ENCODE measurements around the gene ITPRID2.

Gene ITPRID2

DNA sequence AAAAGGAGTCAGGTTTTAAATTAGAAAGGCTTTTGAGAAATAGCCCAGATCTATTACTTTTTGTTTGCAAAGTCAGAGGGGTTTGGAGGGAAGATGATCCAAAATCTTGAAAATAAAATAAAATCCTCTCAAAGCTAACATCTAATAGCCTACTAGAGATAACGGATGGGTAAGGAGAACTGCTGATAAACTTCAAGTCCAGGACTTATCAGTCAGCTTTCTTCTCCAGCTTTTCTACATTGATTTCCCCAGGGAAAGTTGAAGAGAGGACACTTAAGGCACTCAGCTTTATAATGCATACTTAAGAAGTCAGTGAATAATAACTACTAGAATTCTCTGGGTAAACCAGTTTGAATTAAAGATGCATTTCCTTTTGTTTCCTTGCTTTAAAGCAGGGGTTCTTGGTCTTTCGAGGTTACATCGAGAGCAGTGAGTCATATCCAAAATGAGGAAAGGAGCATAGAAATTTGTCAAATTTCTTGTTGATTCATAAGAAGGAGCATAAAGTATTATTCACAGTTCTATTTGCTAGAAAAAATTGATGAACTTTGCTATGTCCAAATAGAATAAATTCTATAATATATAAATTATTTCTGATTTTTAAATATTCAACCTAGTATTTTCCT is 43.2 kb upstream of the ITPRID2 start:
- in situ Hi-C loops (cut with MboI; ENCODE audit: low sequenced_read_pairs, unreplicated experiment) = no loop called here
- no peak for TF ChIP-seq CTCF (IDR thresholded peaks at IDR 0.05; ENCODE audit: borderline replicate concordance, control extremely low read depth, extremely low read depth, insufficient read depth, missing control alignments)
- no peak for DNase-seq (ENCODE audit: low spot score)

GRCh38 chr2:181849601-181850000 is 41.9 kb upstream of the ITPRID2 start:
- in situ Hi-C loops (cut with MboI; ENCODE audit: low sequenced_read_pairs, unreplicated experiment) = no loop called here
- no peak for DNase-seq (ENCODE audit: low spot score)
- TF ChIP-seq CTCF (IDR thresholded peaks at IDR 0.05; ENCODE audit: borderline replicate concordance, control extremely low read depth, extremely low read depth, insufficient read depth, missing control alignments) = no peak

GRCh38 chr2:181850936-181851560 is 40.5 kb upstream of the ITPRID2 start:
- no peak for DNase-seq (ENCODE audit: low spot score)
- in situ Hi-C loops (cut with MboI; ENCODE audit: low sequenced_read_pairs, unreplicated experiment) = no loop called here
- TF ChIP-seq CTCF (IDR thresholded peaks at IDR 0.05; ENCODE audit: borderline replicate concordance, control extremely low read depth, extremely low read depth, insufficient read depth, missing control alignments) = no peak

- in situ Hi-C loops (cut with MboI; ENCODE audit: low sequenced_read_pairs, unreplicated experiment) = no loop called here
- no peak for TF ChIP-seq CTCF (IDR thresholded peaks at IDR 0.05; ENCODE audit: borderline replicate concordance, control extremely low read depth, extremely low read depth, insufficient read depth, missing control alignments)
- no peak for DNase-seq (ENCODE audit: low spot score)
Observed at GRCh38 chr2:181851726-181852125, 39.8 kb upstream of the ITPRID2 start.

- DNase-seq (ENCODE audit: low spot score) = no peak
- no peak for TF ChIP-seq CTCF (IDR thresholded peaks at IDR 0.05; ENCODE audit: borderline replicate concordance, control extremely low read depth, extremely low read depth, insufficient read depth, missing control alignments)
- in situ Hi-C loops (cut with MboI; ENCODE audit: low sequenced_read_pairs, unreplicated experiment) = no loop called here
Observed at GRCh38 chr2:181853696-181854095, 37.8 kb upstream of the ITPRID2 start.

DNA sequence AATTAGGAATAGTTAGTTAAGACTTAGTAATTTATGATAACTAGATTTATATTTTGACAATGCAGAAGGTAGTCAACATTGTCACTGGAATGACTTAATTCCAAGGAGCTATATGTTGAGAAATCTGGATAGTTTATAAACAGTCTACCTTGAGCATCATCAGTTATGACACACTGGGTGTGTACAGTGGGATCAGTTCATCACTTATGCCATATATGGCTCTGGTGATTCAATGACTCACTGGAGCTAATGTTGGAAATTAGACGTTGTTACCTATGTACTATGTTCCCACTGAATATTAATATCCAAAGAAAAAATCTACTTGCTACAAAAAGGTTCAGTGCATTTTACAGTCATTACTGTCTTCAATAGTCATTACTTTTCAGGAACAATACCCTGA is 34.0 kb upstream of the ITPRID2 start:
- no peak for DNase-seq (ENCODE audit: low spot score)
- TF ChIP-seq CTCF (IDR thresholded peaks at IDR 0.05; ENCODE audit: borderline replicate concordance, control extremely low read depth, extremely low read depth, insufficient read depth, missing control alignments) = no peak
- in situ Hi-C loops (cut with MboI; ENCODE audit: low sequenced_read_pairs, unreplicated experiment) = no loop called here

Data from GM13976 (cell line).